Vagina (tissue), 2 donors: ENCODE measurements around the gene F2RL2. TPM values are rescaled to one million over a fixed set of nuclear protein-coding genes. Genes with fewer than 3 reads are reported as not detected.

Source experiments
- DNase-seq, 2 donors: peaks; one replicate each; pipeline ENCODE4 v3.0.0-alpha.2; 2017; ENCODE audit errors: extremely low spot score in 2 of 2
- H3K27ac ChIP-seq: fragments of 200-600 bp; sonication (generic); one replicate; pipeline ENCODE4 v1.5.1; 2019
- H3K27me3 ChIP-seq: fragments of 200-600 bp; sonication (generic); one replicate; pipeline ENCODE4 v1.5.1; 2019
- H3K36me3 ChIP-seq, 2 donors: fragments of 200-600 bp; sonication (generic); one replicate each; pipeline ENCODE4 v1.5.1; 2017 to 2019
- H3K4me1 ChIP-seq: fragments of 200-600 bp; sonication (generic); one replicate; pipeline ENCODE4 v1.5.1; 2019
- H3K4me3 ChIP-seq, 2 donors: fragments of 200-600 bp; sonication (generic); 1 replicate in 1 of 2; 2 replicates in 1 of 2; pipeline ENCODE4 v1.5.1; 2016 to 2019
- H3K9me3 ChIP-seq: fragments of 200-600 bp; sonication (generic); one replicate; pipeline ENCODE4 v1.5.1; 2019
- POLR2A ChIP-seq, 2 donors: fragments of 450-650 bp; IDR thresholded peaks; one replicate each; pipeline ENCODE4 v1.6.1; 2017; ENCODE audit warnings: antibody characterized with exemption in 2 of 2, mild to moderate bottlenecking in 2 of 2, moderate library complexity in 2 of 2
- POLR2AphosphoS5 ChIP-seq, 2 donors: sonication (generic); formaldehyde crosslinking; IDR thresholded peaks; one replicate each; pipeline ENCODE4 v1.9.0; 2017; ENCODE audit warnings: antibody characterized with exemption in 2 of 2, mild to moderate bottlenecking in 2 of 2, low read depth in 1 of 2; ENCODE audit not compliant: insufficient read depth in 1 of 2
- intact Hi-C: fragments of 100-400 bp; cut with DNase I; formaldehyde crosslinking; loops from one replicate; pipeline ENCODE4 v1.15.1; 2023
- total RNA-seq: library from RNA; depleted of rRNA; stranded (reverse); fragments of >200 nt; gene quantifications from one replicate; pipeline ENCODE4 v1.2.3, GENCODE V29; 2016
- TF ChIP-seq, protein P1 (sequence below), 3 experiments: fragments of 450-650 bp in 2 of 3; fragments of 200-600 bp in 1 of 3; sonication (generic) in 1 of 3; IDR thresholded peaks; one replicate each; pipeline ENCODE4 v1.5.1; 2017 to 2019; ENCODE audit warnings: antibody characterized with exemption in 3 of 3, mild to moderate bottlenecking in 2 of 3, moderate library complexity in 2 of 3

Gene F2RL2
- total RNA-seq, 1 donor from 2014 or later, result not detected

DNA sequence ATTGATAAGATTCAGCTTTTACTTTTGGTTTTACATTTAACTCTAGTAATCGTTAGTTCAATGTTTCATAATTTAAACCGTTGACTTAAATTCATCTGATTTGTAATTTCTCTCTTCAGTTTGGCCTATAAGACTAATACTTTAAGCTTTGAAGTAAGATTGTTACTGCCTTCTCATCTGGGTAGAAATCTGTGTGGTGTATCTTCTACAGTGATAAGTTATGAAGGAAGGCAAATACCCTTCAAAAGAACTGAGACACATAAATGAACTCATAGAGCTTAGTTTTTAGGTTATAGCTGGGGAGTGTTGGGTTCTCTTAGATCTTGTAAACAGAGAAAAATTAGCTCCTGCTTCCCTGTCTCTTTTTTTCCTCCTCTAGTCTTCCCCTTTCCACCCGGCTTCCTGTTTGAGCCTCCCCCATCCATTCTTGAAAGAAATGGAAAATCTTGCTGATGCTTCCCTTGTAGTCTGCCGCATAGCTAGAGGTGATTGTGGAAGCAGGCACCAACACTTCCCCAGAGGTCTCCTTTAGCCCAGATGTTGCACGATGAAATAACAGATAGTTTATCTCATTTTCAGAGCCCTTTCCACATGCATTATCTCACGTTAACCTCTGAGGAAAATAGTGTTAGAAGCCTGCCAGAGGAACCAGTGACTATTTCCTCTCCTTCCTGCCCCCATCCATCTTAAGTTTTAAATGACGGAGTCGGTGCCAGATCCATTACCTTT is 2.0 kb upstream of the F2RL2 start:
- Histone ChIP-seq H3K36me3 (no peaks in the 10 kb centered on the region), H3K27me3 (no peaks in the 10 kb centered on the region), H3K4me1 (no peaks in the 10 kb centered on the region), H3K4me3 (no peak overlapping the region), H3K27ac (no peak overlapping the region), H3K9me3 (no peaks in the 10 kb centered on the region)
- intact Hi-C loops, result no loop called here
- TF ChIP-seq, protein P1, sequence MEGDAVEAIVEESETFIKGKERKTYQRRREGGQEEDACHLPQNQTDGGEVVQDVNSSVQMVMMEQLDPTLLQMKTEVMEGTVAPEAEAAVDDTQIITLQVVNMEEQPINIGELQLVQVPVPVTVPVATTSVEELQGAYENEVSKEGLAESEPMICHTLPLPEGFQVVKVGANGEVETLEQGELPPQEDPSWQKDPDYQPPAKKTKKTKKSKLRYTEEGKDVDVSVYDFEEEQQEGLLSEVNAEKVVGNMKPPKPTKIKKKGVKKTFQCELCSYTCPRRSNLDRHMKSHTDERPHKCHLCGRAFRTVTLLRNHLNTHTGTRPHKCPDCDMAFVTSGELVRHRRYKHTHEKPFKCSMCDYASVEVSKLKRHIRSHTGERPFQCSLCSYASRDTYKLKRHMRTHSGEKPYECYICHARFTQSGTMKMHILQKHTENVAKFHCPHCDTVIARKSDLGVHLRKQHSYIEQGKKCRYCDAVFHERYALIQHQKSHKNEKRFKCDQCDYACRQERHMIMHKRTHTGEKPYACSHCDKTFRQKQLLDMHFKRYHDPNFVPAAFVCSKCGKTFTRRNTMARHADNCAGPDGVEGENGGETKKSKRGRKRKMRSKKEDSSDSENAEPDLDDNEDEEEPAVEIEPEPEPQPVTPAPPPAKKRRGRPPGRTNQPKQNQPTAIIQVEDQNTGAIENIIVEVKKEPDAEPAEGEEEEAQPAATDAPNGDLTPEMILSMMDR (IDR thresholded peaks at IDR 0.05), result no peak
- TF ChIP-seq POLR2A (IDR thresholded peaks at IDR 0.05), result no peak
- TF ChIP-seq POLR2AphosphoS5 (IDR thresholded peaks at IDR 0.05; ENCODE audit: insufficient read depth in 1 of 2, low read depth in 1 of 2), result no peak
- DNase-seq, result no peak

DNA sequence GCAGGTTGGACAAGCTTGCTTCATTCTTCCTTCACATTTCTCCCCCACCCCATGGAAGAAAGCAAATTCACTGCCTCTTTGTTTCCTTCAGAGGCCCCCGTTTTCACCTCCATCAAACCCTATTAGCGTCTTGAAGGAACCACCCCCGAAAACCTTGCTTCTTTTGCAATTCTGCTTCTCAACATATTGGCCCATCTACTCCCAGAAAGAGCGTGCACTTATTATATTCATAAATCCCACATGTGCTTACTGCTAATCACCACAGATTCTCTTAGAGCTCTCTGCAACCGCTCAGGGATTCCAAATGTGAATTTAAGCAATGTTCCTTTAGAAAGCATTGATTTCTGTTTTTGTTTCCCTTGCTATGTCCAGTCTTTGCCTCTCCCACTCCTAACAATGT is 1.1 kb downstream of the F2RL2 start:
- Histone ChIP-seq H3K36me3 (no peaks in the 10 kb centered on the region), H3K27me3 (no peaks in the 10 kb centered on the region), H3K9me3 (no peaks in the 10 kb centered on the region), H3K4me3 (no peak overlapping the region), H3K27ac (no peak overlapping the region), H3K4me1 (no peaks in the 10 kb centered on the region)
- no peak for DNase-seq
- intact Hi-C loops, result no loop called here
- TF ChIP-seq, protein P1 (IDR thresholded peaks at IDR 0.05), result no peak
- TF ChIP-seq POLR2A (IDR thresholded peaks at IDR 0.05), result no peak
- TF ChIP-seq POLR2AphosphoS5 (IDR thresholded peaks at IDR 0.05; ENCODE audit: insufficient read depth in 1 of 2, low read depth in 1 of 2), result no peak

DNA sequence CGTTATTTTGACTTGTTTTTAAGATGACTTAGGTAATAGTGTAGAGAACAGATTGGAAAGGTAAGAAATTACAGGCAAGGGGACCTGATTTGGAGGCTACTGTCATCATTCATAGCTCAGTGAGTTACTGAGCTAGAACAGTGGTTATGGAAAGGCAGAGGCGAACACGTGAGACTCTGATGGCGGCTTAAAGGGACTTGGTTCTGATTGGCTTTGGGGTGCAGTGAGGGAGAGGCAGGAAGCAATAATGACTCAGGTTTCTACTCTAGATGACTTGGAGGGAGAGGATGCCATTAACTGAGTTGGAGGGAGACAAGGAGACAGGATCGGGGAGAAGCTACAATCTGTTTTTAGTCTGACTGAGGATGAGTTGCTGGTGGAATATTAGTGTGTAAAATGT is 3.0 kb downstream of the F2RL2 start:
- Histone ChIP-seq H3K4me1 (no peaks in the 10 kb centered on the region), H3K4me3 (no peak overlapping the region), H3K36me3 (no peaks in the 10 kb centered on the region), H3K9me3 (no peaks in the 10 kb centered on the region), H3K27me3 (no peaks in the 10 kb centered on the region), H3K27ac (no peak overlapping the region)
- DNase-seq, result no peak
- intact Hi-C loops, result no loop called here
- TF ChIP-seq, protein P1 (IDR thresholded peaks at IDR 0.05), result no peak
- no peak for TF ChIP-seq POLR2AphosphoS5 (IDR thresholded peaks at IDR 0.05; ENCODE audit: insufficient read depth in 1 of 2, low read depth in 1 of 2)
- no peak for TF ChIP-seq POLR2A (IDR thresholded peaks at IDR 0.05)

DNA sequence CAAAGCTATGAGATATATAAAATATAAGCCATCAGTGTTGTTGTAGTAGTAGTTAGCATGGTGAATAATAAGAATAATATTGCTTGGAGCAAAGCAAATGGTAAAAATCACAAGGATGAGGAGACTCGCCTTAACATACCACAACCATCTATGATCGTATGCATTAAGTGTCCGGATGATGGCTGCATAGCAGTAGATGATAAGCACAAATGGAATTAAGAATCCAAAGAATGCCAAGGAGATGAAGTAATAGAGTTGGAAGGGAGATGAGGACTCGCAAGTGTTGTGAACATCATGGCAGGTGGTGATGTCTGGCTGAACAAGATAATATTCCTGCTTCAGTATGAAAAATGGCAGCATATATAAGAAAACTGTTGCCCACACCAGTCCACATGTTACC is 5.5 kb downstream of the F2RL2 start:
- Histone ChIP-seq H3K4me1 (no peaks in the 10 kb centered on the region), H3K9me3 (no peaks in the 10 kb centered on the region), H3K27ac (no peak overlapping the region), H3K36me3 (no peaks in the 10 kb centered on the region), H3K4me3 (no peak overlapping the region), H3K27me3 (no peaks in the 10 kb centered on the region)
- intact Hi-C loops, result no loop called here
- no peak for TF ChIP-seq POLR2AphosphoS5 (IDR thresholded peaks at IDR 0.05; ENCODE audit: insufficient read depth in 1 of 2, low read depth in 1 of 2)
- TF ChIP-seq, protein P1 (IDR thresholded peaks at IDR 0.05), result no peak
- no peak for TF ChIP-seq POLR2A (IDR thresholded peaks at IDR 0.05)
- DNase-seq, result no peak

DNA sequence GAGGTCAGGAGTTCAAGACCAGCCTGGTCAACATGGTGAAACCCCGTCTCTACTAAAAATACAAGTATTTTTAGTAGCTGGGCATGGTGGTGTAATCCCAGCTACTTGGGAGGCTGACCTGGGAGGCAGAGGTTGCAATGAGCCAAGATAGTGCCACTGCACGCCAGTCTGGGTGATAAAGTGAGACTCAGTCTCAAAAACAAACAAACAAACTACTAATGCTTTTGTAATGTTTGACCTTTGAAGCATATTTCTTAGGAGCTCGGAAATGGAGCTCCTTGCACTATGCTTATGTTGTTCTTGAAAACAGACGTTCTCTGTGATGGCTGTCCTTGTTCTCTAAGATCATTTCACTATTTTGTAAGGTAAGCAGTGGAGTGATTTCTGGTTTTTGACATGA is 6.0 kb downstream of the F2RL2 start:
- Histone ChIP-seq H3K27me3 (no peaks in the 10 kb centered on the region), H3K36me3 (no peaks in the 10 kb centered on the region), H3K4me3 (no peak overlapping the region), H3K27ac (no peak overlapping the region), H3K4me1 (no peaks in the 10 kb centered on the region), H3K9me3 (no peaks in the 10 kb centered on the region)
- no peak for DNase-seq
- intact Hi-C loops, result no loop called here
- TF ChIP-seq POLR2AphosphoS5 (IDR thresholded peaks at IDR 0.05; ENCODE audit: insufficient read depth in 1 of 2, low read depth in 1 of 2), result no peak
- TF ChIP-seq, protein P1 (IDR thresholded peaks at IDR 0.05), result no peak
